ENCODE results near the gene OAT. TPM values are rescaled to one million over a fixed set of nuclear protein-coding genes. Genes with fewer than 3 reads are reported as not detected.

The OAT gene
- total RNA-seq, 2 donors from 2014 or later, result 22.8 to 40.9 TPM

- ATAC-seq (no peak), DNase-seq (no peak)
- H3K27ac ChIP-seq, result no peak overlapping the region
- H3K9me3 ChIP-seq, result no peaks in the 10 kb centered on the region
- no peak overlapping the region for H3K4me3 ChIP-seq
- 84 to 87% methylated on average over 8 of the region's 8 CpGs for WGBS, 2 donors
- TF ChIP-seq, protein P1, sequence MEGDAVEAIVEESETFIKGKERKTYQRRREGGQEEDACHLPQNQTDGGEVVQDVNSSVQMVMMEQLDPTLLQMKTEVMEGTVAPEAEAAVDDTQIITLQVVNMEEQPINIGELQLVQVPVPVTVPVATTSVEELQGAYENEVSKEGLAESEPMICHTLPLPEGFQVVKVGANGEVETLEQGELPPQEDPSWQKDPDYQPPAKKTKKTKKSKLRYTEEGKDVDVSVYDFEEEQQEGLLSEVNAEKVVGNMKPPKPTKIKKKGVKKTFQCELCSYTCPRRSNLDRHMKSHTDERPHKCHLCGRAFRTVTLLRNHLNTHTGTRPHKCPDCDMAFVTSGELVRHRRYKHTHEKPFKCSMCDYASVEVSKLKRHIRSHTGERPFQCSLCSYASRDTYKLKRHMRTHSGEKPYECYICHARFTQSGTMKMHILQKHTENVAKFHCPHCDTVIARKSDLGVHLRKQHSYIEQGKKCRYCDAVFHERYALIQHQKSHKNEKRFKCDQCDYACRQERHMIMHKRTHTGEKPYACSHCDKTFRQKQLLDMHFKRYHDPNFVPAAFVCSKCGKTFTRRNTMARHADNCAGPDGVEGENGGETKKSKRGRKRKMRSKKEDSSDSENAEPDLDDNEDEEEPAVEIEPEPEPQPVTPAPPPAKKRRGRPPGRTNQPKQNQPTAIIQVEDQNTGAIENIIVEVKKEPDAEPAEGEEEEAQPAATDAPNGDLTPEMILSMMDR (IDR thresholded peaks at IDR 0.05), result no peak
- no peak for TF ChIP-seq POLR2A (IDR thresholded peaks at IDR 0.05)
- intact Hi-C loops (cut with DNase I), result no loop called here
- no peaks in the 10 kb centered on the region for H3K27me3 ChIP-seq
- H3K4me1 ChIP-seq, result no peaks in the 10 kb centered on the region
- H3K36me3 ChIP-seq (replicated peaks in 1 of 2; ENCODE audit: insufficient read depth in 1 of 2, low read depth in 2 of 2), result no peaks in the 10 kb centered on the region
Measured at GRCh38 chr10:124350806-124351205, 67.9 kb downstream of the OAT start.

- Histone ChIP-seq H3K9me3 (no peaks in the 10 kb centered on the region), H3K27ac (no peak overlapping the region), H3K4me3 (no peak overlapping the region), H3K36me3 (replicated peaks in 1 of 2; ENCODE audit: insufficient read depth in 1 of 2, low read depth in 2 of 2) (no peaks in the 10 kb centered on the region), H3K27me3 (no peaks in the 10 kb centered on the region), H3K4me1 (no peaks in the 10 kb centered on the region)
- TF ChIP-seq POLR2A (IDR thresholded peaks at IDR 0.05), result no peak
- TF ChIP-seq, protein P1 (IDR thresholded peaks at IDR 0.05), result no peak
- DNase-seq (no peak), ATAC-seq (no peak)
- intact Hi-C loops (cut with DNase I), result no loop called here
- WGBS, 2 donors, result 70 to 75% methylated on average over 5 of the region's 5 CpGs
Measured at GRCh38 chr10:124349996-124350280, 68.8 kb downstream of the OAT start.

DNA sequence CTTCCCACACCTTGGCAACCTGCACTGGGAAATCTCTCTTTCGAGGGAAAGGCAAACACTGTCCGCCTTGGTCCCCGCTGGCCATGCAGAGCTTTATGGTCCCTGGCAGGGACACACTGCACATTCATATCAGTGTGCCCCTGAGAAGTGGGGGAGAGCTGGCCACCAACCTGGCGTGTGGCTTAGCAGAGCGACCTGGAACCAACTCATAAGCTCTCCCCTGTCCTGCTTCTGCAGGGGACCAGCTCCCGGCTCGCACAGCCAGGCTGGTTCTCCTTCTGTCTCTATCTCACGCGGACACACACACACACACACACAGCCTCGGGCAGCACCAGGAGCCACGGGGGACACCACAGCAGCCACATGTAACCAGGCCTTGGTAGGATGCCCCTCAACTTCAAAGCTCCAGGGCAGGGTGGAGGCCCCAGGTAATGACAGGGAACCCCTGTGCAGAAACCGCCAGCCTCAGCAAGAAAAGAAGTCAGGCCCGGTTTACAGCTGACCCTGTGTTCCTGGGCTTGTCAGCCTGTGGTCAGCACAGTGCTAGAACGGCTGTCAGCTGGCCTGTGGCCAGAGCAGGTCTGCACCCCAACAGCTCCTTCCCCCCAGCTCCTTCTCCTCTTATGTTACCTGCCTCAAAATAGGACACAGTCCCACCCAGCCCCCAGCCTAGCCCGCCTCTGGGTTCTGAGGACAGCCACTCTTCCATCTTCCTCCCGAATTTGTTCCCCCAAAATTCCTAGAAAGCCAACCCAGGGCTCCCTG lies 69.3 kb downstream of the OAT start:
- DNase-seq, result no peak
- Histone ChIP-seq H3K9me3 (no peaks in the 10 kb centered on the region), H3K4me3 (no peak overlapping the region), H3K27ac (no peak overlapping the region), H3K27me3 (no peaks in the 10 kb centered on the region), H3K36me3 (replicated peaks in 1 of 2; ENCODE audit: insufficient read depth in 1 of 2, low read depth in 2 of 2) (no peaks in the 10 kb centered on the region), H3K4me1 (no peaks in the 10 kb centered on the region)
- ATAC-seq, result no peak
- intact Hi-C loops (cut with DNase I), result no loop called here
- 54 to 68% methylated on average over 9 to 16 of the region's 16 CpGs for WGBS, 2 donors
- TF ChIP-seq, protein P1 (IDR thresholded peaks at IDR 0.05), result no peak
- no peak for TF ChIP-seq POLR2A (IDR thresholded peaks at IDR 0.05)

DNA sequence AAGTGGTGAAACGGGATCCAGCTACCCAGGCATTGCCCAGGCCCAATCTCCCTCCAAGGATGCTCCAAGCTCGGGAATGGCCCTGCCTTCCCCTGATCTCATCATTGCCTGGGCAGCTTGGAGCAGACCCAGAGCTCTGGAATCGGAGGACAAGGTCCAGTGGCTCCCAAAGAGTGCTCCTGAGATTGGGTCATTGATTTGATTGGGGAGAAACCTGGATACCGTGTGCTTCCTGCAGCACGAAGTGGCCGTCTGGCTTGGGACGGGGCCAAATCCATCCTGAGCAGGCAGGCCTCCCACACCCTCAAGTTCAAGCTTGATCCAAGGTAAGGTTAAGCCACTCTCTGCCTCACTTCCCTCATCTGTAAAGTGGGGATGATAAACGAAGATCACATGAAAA lies 69.9 kb downstream of the OAT start:
- H3K9me3 ChIP-seq, result no peaks in the 10 kb centered on the region
- H3K4me3 ChIP-seq, result no peak overlapping the region
- no peaks in the 10 kb centered on the region for H3K27me3 ChIP-seq
- WGBS, 2 donors, result 76 to 79% methylated on average over 3 to 8 of the region's 8 CpGs
- H3K27ac ChIP-seq, result no peak overlapping the region
- H3K4me1 ChIP-seq, result no peaks in the 10 kb centered on the region
- TF ChIP-seq, protein P1 (IDR thresholded peaks at IDR 0.05), result no peak
- TF ChIP-seq POLR2A (IDR thresholded peaks at IDR 0.05), result no peak
- DNase-seq, result no peak
- ATAC-seq, result no peak
- intact Hi-C loops (cut with DNase I), result no loop called here
- no peaks in the 10 kb centered on the region for H3K36me3 ChIP-seq (replicated peaks in 1 of 2; ENCODE audit: insufficient read depth in 1 of 2, low read depth in 2 of 2)

DNA sequence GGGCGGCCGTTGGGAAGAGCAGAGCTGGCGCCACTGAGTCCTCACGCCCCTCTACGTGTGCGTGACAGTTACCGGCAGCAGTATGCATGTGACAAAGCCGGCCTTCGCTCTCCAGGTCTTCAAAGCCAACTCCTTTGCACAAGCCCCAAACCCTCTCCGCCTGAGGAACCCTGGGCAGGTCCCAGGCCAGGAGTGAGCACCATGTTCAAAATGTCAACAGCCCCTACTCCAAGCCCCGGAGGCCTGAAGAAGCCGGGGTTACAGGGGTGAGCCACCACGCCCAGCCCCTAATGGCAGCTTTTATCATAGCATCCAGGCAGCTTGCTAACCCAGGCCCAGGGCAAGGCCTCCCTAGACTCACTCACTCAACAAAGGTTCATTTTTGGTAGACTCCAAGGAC lies 70.8 kb downstream of the OAT start:
- intact Hi-C loops (cut with DNase I), result no loop called here
- no peak overlapping the region for H3K27ac ChIP-seq
- no peaks in the 10 kb centered on the region for H3K36me3 ChIP-seq (replicated peaks in 1 of 2; ENCODE audit: insufficient read depth in 1 of 2, low read depth in 2 of 2)
- no peaks in the 10 kb centered on the region for H3K27me3 ChIP-seq
- TF ChIP-seq POLR2A (IDR thresholded peaks at IDR 0.05), result no peak
- TF ChIP-seq, protein P1 (IDR thresholded peaks at IDR 0.05), result no peak
- H3K4me3 ChIP-seq, result no peak overlapping the region
- DNase-seq, result no peak
- ATAC-seq, result no peak
- no peaks in the 10 kb centered on the region for H3K4me1 ChIP-seq
- H3K9me3 ChIP-seq, result no peaks in the 10 kb centered on the region
- WGBS, 2 donors, result 83 to 90% methylated on average over 13 of the region's 13 CpGs
